Heart left ventricle (tissue), 13 donors: ENCODE measurements around the gene TTC38.

Source experiments
- POLR2A ChIP-seq, 2 donors: fragments of 450-650 bp; IDR thresholded peaks; one replicate each; pipeline ENCODE4 v1.6.1; 2017; ENCODE audit warnings: antibody characterized with exemption in 2 of 2, mild to moderate bottlenecking in 2 of 2, moderate library complexity in 2 of 2
- TF ChIP-seq, protein P1 (sequence below), 12 donors: fragments of 200-600 bp; sonication (generic) in 4 of 12; IDR thresholded peaks; one replicate each; pipeline versions ENCODE4 v1.5.0 to v1.8.0; 2018 to 2022; ENCODE audit warnings: antibody characterized with exemption in 12 of 12, mild to moderate bottlenecking in 5 of 12
- donor health status: ischemic (EF 13 %, LVEDD 7.1; RV severe dilation, severe dysfunction).
- donor health status: DM: no; HTN: yes; CAD: no.
- donor health status: DM: no; HTN: no; CAD: no.
- donor health status: ischemic (EF 25% LVEDD 6.9; RV normal size, moderate dysfunction).
- donor health status: ischemic (EF 25% LVEDD 5.7; RV mildly dilated, moderate dysfunction).
- donor health status: ischemic (EF 35%, LVEDD 5.7; RV mildly dilated, moderate dysfunction).
- donor health status: nonischemic (EF 11% LVEDD 7.7; RV severe dilation, severe dysfunction).
- donor health status: DM: yes; HTN: yes; CAD: no.
- donor health status: PGD.
- donor health status: ischemic (EF 29% LVEDD 5.4; RV normal size, mild dysfunction).
- donor health status: nonischemic (EF 23%, LVEDD 6.1; RV moderate dilation, normal function).

DNA sequence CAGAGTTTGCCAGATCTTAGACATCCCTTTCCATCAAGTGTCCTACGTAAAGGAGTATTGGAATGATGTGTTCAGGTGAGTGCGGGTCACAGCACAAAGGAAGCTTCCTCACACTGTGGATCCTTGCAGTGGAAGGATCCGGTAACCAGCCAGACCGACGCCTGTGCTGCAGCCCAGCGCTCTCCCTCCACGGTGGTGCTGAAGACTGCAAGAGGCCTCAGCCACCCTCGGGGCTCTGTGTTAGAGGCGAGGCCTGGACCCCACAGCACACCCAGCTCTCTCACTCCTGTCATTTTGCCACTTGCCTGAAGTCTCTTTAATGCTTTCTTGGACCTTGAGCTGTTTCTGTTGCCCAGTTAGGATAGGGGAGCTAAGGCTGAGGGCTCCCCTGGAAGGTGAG, 70.1 kb downstream of the TTC38 start:
- TF ChIP-seq POLR2A (IDR thresholded peaks at IDR 0.05), result no peak
- TF ChIP-seq, protein P1, sequence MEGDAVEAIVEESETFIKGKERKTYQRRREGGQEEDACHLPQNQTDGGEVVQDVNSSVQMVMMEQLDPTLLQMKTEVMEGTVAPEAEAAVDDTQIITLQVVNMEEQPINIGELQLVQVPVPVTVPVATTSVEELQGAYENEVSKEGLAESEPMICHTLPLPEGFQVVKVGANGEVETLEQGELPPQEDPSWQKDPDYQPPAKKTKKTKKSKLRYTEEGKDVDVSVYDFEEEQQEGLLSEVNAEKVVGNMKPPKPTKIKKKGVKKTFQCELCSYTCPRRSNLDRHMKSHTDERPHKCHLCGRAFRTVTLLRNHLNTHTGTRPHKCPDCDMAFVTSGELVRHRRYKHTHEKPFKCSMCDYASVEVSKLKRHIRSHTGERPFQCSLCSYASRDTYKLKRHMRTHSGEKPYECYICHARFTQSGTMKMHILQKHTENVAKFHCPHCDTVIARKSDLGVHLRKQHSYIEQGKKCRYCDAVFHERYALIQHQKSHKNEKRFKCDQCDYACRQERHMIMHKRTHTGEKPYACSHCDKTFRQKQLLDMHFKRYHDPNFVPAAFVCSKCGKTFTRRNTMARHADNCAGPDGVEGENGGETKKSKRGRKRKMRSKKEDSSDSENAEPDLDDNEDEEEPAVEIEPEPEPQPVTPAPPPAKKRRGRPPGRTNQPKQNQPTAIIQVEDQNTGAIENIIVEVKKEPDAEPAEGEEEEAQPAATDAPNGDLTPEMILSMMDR (IDR thresholded peaks at IDR 0.05), result no peak
